H1 (cell line): ENCODE measurements around the gene ASPG.

ENCODE experiments used
- CEBPB ChIP-seq: IDR thresholded peaks from 2 replicates; pipeline ENCODE4 v1.6.1; 2012; ENCODE audit warnings: low read depth, low read length
- CTCF ChIP-seq, 3 experiments: IDR thresholded peaks; 1 replicate in 2 of 3; 2 replicates in 1 of 3; pipeline versions ENCODE4 v1.5.1 to v1.6.1; 2011; ENCODE audit warnings: low read length in 3 of 3, mild to moderate bottlenecking in 3 of 3, inconsistent platforms in 2 of 3, low read depth in 1 of 3, moderate library complexity in 1 of 3; ENCODE audit not compliant: insufficient read depth in 1 of 3; ENCODE audit errors: control extremely low read depth in 1 of 3
- JUND ChIP-seq: IDR thresholded peaks from 2 replicates; pipeline ENCODE4 v1.6.1; 2011; ENCODE audit warnings: mild to moderate bottlenecking, improper control_type of control experiment, low read length
- POLR2AphosphoS5 ChIP-seq: IDR thresholded peaks from 2 replicates; pipeline ENCODE4 v1.6.1; 2011; ENCODE audit warnings: low read depth, low read length
- SP2 ChIP-seq: IDR thresholded peaks from 2 replicates; pipeline ENCODE4 v1.6.1; 2012; ENCODE audit warnings: mild to moderate bottlenecking, low read length, inconsistent platforms
- ZNF274 ChIP-seq: IDR thresholded peaks from 2 replicates; pipeline ENCODE4 v1.7.0; 2012; ENCODE audit warnings: low read length, borderline replicate concordance; ENCODE audit errors: extremely low read depth

- no peak for TF ChIP-seq ZNF274
- no peak for TF ChIP-seq POLR2AphosphoS5
- no peak for TF ChIP-seq JUND
- no peak for TF ChIP-seq CEBPB
- TF ChIP-seq SP2, result no peak
- no peak for TF ChIP-seq CTCF (IDR thresholded peaks at IDR 0.05; ENCODE audit: control extremely low read depth in 1 of 3, insufficient read depth in 1 of 3, low read depth in 1 of 3, low read length in 3 of 3)
Measured at GRCh38 chr14:104062281-104062680, 23.2 kb upstream of the ASPG start.
